ENCODE measurements around the gene C16orf86. TPM values are rescaled to one million over a fixed set of nuclear protein-coding genes. Genes with fewer than 3 reads are reported as not detected.

C16orf86 gene
- polyA plus RNA-seq, 2 of the 4 experiments (the other 2 are of a cell fraction), result 0.06 TPM; not detected in 1

DNA sequence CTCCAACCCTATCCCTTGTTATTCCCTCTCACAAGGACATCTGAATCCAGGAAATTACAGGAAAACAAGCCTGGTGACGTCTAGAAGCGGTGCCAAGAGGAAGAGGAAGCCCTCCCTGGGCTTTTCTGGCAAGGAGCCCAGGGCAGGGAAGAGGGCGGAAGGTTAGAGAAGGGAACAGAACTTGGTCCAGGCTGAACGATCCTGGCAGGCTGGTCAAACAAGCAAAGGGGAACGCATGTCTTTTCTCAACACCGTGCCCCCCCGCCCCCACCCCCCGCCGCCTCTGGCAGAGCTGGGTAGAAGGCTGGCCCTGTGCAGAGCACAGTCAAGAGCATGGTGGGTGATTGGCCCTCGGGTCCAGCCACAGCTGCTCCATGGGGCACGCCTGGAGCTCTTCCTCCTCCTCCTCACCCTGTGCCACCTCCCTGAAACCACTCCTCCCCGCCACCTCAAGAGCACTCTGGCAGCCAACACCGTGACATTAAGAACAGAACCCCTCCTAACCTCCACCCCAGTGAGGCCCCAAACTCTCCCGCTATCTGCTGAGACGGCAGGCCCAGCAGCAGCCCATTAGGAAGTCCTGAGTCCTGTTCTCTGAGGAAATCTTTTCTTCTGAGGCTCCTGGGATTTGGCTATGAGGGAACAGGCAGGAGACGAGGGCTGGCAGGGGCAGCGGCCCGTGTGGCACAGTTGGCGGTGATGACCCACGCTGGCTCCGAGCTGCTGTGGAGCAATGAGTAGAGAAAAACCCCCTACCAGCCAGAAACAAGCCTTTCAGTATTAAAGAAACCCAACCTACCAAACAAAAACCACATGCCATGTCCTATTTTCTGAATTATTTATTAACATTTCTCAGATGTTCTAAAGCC lies 7.3 kb downstream of the C16orf86 start:
- TF ChIP-seq, protein P1, sequence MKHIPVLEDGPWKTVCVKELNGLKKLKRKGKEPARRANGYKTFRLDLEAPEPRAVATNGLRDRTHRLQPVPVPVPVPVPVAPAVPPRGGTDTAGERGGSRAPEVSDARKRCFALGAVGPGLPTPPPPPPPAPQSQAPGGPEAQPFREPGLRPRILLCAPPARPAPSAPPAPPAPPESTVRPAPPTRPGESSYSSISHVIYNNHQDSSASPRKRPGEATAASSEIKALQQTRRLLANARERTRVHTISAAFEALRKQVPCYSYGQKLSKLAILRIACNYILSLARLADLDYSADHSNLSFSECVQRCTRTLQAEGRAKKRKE (CRISPR knock-in tag; IDR thresholded peaks at IDR 0.05; ENCODE audit: low read depth), result no peak
- TF ChIP-seq SREBF2 (IDR thresholded peaks at IDR 0.05), result no peak
- no peak for TF ChIP-seq RCOR1 (IDR thresholded peaks at IDR 0.05; ENCODE audit: low read depth, low read length)
- TF ChIP-seq, protein P2, sequence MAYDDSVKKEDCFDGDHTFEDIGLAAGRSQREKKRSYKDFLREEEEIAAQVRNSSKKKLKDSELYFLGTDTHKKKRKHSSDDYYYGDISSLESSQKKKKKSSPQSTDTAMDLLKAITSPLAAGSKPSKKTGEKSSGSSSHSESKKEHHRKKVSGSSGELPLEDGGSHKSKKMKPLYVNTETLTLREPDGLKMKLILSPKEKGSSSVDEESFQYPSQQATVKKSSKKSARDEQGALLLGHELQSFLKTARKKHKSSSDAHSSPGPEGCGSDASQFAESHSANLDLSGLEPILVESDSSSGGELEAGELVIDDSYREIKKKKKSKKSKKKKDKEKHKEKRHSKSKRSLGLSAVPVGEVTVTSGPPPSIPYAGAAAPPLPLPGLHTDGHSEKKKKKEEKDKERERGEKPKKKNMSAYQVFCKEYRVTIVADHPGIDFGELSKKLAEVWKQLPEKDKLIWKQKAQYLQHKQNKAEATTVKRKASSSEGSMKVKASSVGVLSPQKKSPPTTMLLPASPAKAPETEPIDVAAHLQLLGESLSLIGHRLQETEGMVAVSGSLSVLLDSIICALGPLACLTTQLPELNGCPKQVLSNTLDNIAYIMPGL (CRISPR knock-in tag; IDR thresholded peaks at IDR 0.05; ENCODE audit: borderline replicate concordance), result no peak
- TF ChIP-seq, protein P3, sequence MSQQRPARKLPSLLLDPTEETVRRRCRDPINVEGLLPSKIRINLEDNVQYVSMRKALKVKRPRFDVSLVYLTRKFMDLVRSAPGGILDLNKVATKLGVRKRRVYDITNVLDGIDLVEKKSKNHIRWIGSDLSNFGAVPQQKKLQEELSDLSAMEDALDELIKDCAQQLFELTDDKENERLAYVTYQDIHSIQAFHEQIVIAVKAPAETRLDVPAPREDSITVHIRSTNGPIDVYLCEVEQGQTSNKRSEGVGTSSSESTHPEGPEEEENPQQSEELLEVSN (IDR thresholded peaks at IDR 0.05; ENCODE audit: borderline replicate concordance, low read depth), result no peak
- TF ChIP-seq, protein P4, sequence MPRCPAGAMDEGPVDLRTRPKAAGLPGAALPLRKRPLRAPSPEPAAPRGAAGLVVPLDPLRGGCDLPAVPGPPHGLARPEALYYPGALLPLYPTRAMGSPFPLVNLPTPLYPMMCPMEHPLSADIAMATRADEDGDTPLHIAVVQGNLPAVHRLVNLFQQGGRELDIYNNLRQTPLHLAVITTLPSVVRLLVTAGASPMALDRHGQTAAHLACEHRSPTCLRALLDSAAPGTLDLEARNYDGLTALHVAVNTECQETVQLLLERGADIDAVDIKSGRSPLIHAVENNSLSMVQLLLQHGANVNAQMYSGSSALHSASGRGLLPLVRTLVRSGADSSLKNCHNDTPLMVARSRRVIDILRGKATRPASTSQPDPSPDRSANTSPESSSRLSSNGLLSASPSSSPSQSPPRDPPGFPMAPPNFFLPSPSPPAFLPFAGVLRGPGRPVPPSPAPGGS (IDR thresholded peaks at IDR 0.05), result no peak
- no peak for DNase-seq (ENCODE audit: low read depth in 1 of 2, low spot score in 1 of 2)
- ChIA-PET POLR2A (no interaction called here), CTCF (interaction anchor here (0.6 to 16.7 kb wide), 20 partner anchors 9 to 569 kb away, joined by 3 to 174 read pairs (median 5); partner anchors contain the start of genes CARMIL2, NRN1L, RANBP10 and TSNAXIP1)
- ATAC-seq, result peak in 1 of 2 experiments; percentile 17; a peak in 1 of 6 replicates
- Histone ChIP-seq H3K9me3 (no peaks in the 10 kb centered on the region), H3K4me1 (no peaks in the 10 kb centered on the region), H3K4me3 (no peak overlapping the region), H3K27ac (no peak overlapping the region), H3K4me2 (no peak overlapping the region)
- FAIRE-seq, result no peak
- 79% methylated on average over 18 of the region's 21 CpGs for WGBS (ENCODE audit: missing lambda C conversion rate)

DNA sequence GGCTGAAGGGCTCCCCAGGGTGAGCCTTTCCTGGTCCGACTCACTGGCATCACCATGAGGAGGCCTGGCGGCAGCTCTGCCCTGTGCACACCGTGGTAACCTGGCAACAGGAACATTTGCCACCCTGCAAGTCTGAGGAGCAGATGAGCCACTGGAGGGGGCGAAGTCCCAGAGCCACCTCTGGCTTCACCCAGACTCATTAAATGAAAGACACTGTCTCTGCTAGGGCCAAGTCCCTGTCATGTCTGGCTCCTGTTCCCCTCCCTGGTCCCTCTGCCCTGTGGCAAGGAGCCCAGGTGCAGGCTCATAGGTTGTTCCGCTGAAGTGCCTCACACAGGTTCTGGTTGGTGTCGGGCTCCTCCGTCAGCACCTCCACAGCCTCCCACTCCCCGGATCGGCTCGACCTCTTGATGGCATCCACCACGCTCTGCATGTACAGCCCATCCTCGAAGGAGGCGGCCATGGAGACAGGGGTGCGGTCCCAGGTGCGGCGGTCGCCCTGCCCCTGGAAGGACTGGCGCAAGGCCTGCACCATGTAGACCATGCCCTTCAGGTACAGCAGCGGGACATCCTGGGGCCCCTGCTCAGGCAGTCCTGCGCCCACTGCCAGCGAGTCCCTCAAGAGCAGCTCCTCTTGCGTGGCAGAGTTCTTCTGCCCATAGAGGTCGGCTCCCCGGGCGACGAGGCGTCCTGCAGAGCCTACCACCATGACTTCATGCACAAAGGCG lies 8.4 kb downstream of the C16orf86 start:
- CTCF ChIA-PET, result interaction anchor here (0.6 to 16.7 kb wide), 4 partner anchors 75 to 253 kb away, joined by 3 to 174 read pairs (median 4); no protein-coding TSS in a partner anchor
- peak in 1 of 2 experiments; percentile 11; a peak in 1 of 6 replicates for ATAC-seq
- WGBS (ENCODE audit: missing lambda C conversion rate), result 95% methylated on average over 15 of the region's 28 CpGs
- no peak overlapping the region for H3K4me3 ChIP-seq
- POLR2A ChIA-PET, result no interaction called here
- H3K27ac ChIP-seq, result no peak overlapping the region
- H3K9me3 ChIP-seq, result no peaks in the 10 kb centered on the region
- DNase-seq (ENCODE audit: low read depth in 1 of 2, low spot score in 1 of 2), result no peak
- TF ChIP-seq RARB (CRISPR knock-in tag; IDR thresholded peaks at IDR 0.05) (no peak), NFE2L2 (conservative IDR thresholded peaks at IDR 0.05; ENCODE audit: low read length) (no peak), MAFK (IDR thresholded peaks at IDR 0.05; ENCODE audit: partially characterized antibody) (no peak), MAZ (IDR thresholded peaks at IDR 0.05; ENCODE audit: borderline replicate concordance, low read depth, low read length) (no peak), BHLHE40 (IDR thresholded peaks at IDR 0.05; ENCODE audit: low read depth, low read length) (no peak), HOXA7 (CRISPR knock-in tag; IDR thresholded peaks at IDR 0.05) (no peak), ZNF302 (CRISPR knock-in tag; IDR thresholded peaks at IDR 0.05) (no peak)
- TF ChIP-seq, protein P5, sequence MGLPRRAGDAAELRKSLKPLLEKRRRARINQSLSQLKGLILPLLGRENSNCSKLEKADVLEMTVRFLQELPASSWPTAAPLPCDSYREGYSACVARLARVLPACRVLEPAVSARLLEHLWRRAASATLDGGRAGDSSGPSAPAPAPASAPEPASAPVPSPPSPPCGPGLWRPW (IDR thresholded peaks at IDR 0.05), result no peak
- TF ChIP-seq, protein P6, sequence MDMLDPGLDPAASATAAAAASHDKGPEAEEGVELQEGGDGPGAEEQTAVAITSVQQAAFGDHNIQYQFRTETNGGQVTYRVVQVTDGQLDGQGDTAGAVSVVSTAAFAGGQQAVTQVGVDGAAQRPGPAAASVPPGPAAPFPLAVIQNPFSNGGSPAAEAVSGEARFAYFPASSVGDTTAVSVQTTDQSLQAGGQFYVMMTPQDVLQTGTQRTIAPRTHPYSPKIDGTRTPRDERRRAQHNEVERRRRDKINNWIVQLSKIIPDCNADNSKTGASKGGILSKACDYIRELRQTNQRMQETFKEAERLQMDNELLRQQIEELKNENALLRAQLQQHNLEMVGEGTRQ (IDR thresholded peaks at IDR 0.05), result no peak
- TF ChIP-seq, protein P1 (CRISPR knock-in tag; IDR thresholded peaks at IDR 0.05; ENCODE audit: low read depth), result no peak
- no peak for FAIRE-seq
- no peaks in the 10 kb centered on the region for H3K4me1 ChIP-seq
- no peak overlapping the region for H3K4me2 ChIP-seq

All from A549 (cell line).